ENCODE data around the gene MSI2.

GRCh38 chr17:57665128-57665527, 408.8 kb downstream of the MSI2 start:
- no peak for TF ChIP-seq CTCF (IDR thresholded peaks at IDR 0.05; ENCODE audit: insufficient read depth, low read depth, low read length)
- TF ChIP-seq EZH2 (IDR thresholded peaks at IDR 0.05; ENCODE audit: insufficient read depth, low read length), result no peak
